ENCODE results near the gene TMCC1.

DNA sequence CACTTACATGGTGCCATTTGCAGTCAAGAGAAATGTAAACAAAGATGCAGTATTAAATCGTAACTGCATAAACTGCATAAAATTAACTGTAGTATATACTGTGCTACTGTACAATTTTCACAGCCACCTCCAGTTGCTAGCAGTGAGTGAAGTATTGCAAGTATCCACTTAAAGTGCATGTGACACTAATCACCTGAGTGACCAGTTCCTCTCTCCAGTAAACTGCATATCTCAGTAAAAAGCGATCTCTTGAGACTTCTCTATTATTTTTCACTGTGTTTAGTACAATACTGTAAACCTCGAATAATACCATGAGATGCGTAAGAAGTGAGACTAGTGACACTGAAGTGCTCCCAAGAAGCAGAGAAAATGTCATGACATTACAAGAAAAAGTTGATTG, 175.3 kb downstream of the TMCC1 start:
- no peak for TF ChIP-seq MXI1 (IDR thresholded peaks at IDR 0.05; ENCODE audit: low read depth, low read length)
- TF ChIP-seq, protein P1, sequence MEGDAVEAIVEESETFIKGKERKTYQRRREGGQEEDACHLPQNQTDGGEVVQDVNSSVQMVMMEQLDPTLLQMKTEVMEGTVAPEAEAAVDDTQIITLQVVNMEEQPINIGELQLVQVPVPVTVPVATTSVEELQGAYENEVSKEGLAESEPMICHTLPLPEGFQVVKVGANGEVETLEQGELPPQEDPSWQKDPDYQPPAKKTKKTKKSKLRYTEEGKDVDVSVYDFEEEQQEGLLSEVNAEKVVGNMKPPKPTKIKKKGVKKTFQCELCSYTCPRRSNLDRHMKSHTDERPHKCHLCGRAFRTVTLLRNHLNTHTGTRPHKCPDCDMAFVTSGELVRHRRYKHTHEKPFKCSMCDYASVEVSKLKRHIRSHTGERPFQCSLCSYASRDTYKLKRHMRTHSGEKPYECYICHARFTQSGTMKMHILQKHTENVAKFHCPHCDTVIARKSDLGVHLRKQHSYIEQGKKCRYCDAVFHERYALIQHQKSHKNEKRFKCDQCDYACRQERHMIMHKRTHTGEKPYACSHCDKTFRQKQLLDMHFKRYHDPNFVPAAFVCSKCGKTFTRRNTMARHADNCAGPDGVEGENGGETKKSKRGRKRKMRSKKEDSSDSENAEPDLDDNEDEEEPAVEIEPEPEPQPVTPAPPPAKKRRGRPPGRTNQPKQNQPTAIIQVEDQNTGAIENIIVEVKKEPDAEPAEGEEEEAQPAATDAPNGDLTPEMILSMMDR (IDR thresholded peaks at IDR 0.05): no peak
- no peak for TF ChIP-seq RFX5 (IDR thresholded peaks at IDR 0.05; ENCODE audit: low read length)
- no peak for TF ChIP-seq CHD2 (IDR thresholded peaks at IDR 0.05; ENCODE audit: low read length, partially characterized antibody)
